GM12891 (cell line): Measurements from ENCODE around the gene VTI1A.

Experiments
- POLR2AphosphoS5 ChIP-seq: IDR thresholded peaks from 2 replicates; pipeline ENCODE4 v1.6.1; 2011; ENCODE audit warnings: low read depth, low read length, control low read depth
- TAF1 ChIP-seq: IDR thresholded peaks from 2 replicates; pipeline ENCODE4 v1.6.1; 2011; ENCODE audit warnings: low read depth, low read length, control low read depth

DNA sequence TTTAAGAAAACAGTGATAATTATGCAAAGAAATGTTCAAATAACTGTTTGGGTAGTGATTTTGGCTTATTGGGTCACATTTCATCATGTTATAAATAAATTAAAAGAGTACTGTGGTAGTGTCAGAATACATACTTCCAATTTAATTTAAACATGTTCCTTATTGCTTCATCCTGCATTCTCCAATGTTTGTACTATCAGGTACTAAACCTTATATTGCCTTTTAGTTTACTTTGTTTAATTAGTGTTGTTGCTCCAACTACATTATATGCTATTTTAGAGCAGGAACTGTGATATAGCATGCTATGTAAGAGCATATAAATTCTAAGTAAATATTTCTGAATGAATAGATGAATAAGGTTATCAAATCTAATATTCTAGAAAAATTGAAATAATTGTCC is 40.9 kb downstream of the VTI1A start:
- TF ChIP-seq POLR2AphosphoS5 (no peak), TAF1 (no peak)
